H54 (cell line): ENCODE data around the gene PLAC1.

Experiments used
- DNase-seq: peaks from one replicate; pipeline ENCODE4 v3.0.0; 2011; ENCODE audit warnings: low spot score, mixed read lengths; ENCODE audit not compliant: insufficient read length
- FAIRE-seq: peaks from 3 replicates; lab custom pipeline; 2011; peaks lifted over from hg19 to GRCh38; lab: Jason Lieb, UNC
- POLR2A ChIP-seq: IDR thresholded peaks from 2 replicates; pipeline ENCODE4 v1.6.1; 2011; ENCODE audit warnings: low read depth, mild to moderate bottlenecking, low read length

Gene PLAC1

GRCh38 chrX:134633394-134633793, 24.9 kb downstream of the PLAC1 start:
- DNase-seq (no peak), FAIRE-seq (no peak)
- no peak for TF ChIP-seq POLR2A

GRCh38 chrX:134632355-134632754, 25.9 kb downstream of the PLAC1 start:
- no peak for FAIRE-seq
- TF ChIP-seq POLR2A = no peak
- DNase-seq = no peak

- FAIRE-seq (no peak), DNase-seq (no peak)
- no peak for TF ChIP-seq POLR2A
Measured at GRCh38 chrX:134631426-134632346, 26.6 kb downstream of the PLAC1 start.

- FAIRE-seq = no peak
- no peak for TF ChIP-seq POLR2A
Measured at GRCh38 chrX:134628663-134629062, 29.6 kb downstream of the PLAC1 start.

GRCh38 chrX:134626434-134626833, 31.8 kb downstream of the PLAC1 start:
- no peak for TF ChIP-seq POLR2A
- no peak for DNase-seq
- FAIRE-seq = no peak

More at GRCh38 chrX:134628663-134629062, 29.6 kb downstream of the PLAC1 start:
- no peak for DNase-seq

GRCh38 chrX:134625315-134625718, 33.0 kb downstream of the PLAC1 start:
- TF ChIP-seq POLR2A = no peak
- FAIRE-seq = no peak
- no peak for DNase-seq

- FAIRE-seq (no peak), DNase-seq (no peak)
- no peak for TF ChIP-seq POLR2A
Measured at GRCh38 chrX:134624046-134624430, 34.2 kb downstream of the PLAC1 start.

- no peak for TF ChIP-seq POLR2A
- DNase-seq = no peak
- FAIRE-seq = no peak
Measured at GRCh38 chrX:134623293-134624045, 34.8 kb downstream of the PLAC1 start.

GRCh38 chrX:134622813-134623185, 35.5 kb downstream of the PLAC1 start:
- DNase-seq (no peak), FAIRE-seq (no peak)
- no peak for TF ChIP-seq POLR2A

- DNase-seq (peak; percentile 35), FAIRE-seq (peak; percentile 62)
- TF ChIP-seq POLR2A = no peak
Measured at GRCh38 chrX:134622056-134622812, 36.0 kb downstream of the PLAC1 start.

- TF ChIP-seq POLR2A = no peak
- FAIRE-seq (no peak), DNase-seq (no peak)
Measured at GRCh38 chrX:134619838-134620237, 38.4 kb downstream of the PLAC1 start.

GRCh38 chrX:134613396-134613795, 44.9 kb downstream of the PLAC1 start:
- TF ChIP-seq POLR2A = no peak
- FAIRE-seq = no peak

GRCh38 chrX:134608153-134608552, 50.1 kb downstream of the PLAC1 start:
- TF ChIP-seq POLR2A = no peak
- FAIRE-seq (no peak), DNase-seq (no peak)

More at GRCh38 chrX:134613396-134613795, 44.9 kb downstream of the PLAC1 start:
- no peak for DNase-seq
